SU-DHL-6 (cell line): ENCODE data around the gene CTNND2.

ENCODE experiments used
- H2AFZ ChIP-seq: fragments of 200-600 bp; sonication (generic); 2 replicates; pipeline ENCODE4 v1.6.1; 2014; ENCODE audit warnings: low read depth, mild to moderate bottlenecking, moderate library complexity, mixed read lengths, antibody characterized with exemption, low read length; ENCODE audit not compliant: severe bottlenecking
- H3F3A ChIP-seq: fragments of 200-600 bp; shearing (Covaris generic); 2 replicates; pipeline ENCODE4 v1.6.0; 2016; ENCODE audit warnings: antibody characterized with exemption, mild to moderate bottlenecking; ENCODE audit not compliant: insufficient read depth
- H3K27ac ChIP-seq: fragments of 200-600 bp; sonication (generic); 2 replicates; pipeline ENCODE4 v1.5.1; 2016; ENCODE audit warnings: low read depth, mild to moderate bottlenecking, low read length, moderate library complexity, mixed read lengths
- H3K27me3 ChIP-seq: fragments of 200-600 bp; sonication (generic), shearing (Covaris generic); 2 replicates; pipeline ENCODE4 v1.6.0; 2014; ENCODE audit warnings: mild to moderate bottlenecking, low read length
- H3K36me3 ChIP-seq: fragments of 200-600 bp; sonication (generic); 2 replicates; pipeline ENCODE4 v1.6.1; 2014; ENCODE audit warnings: mild to moderate bottlenecking, low read length, mixed read lengths
- H3K4me2 ChIP-seq: fragments of 300-600, 200-600 bp; shearing (Covaris generic), sonication (generic); 2 replicates; pipeline ENCODE4 v1.6.0; 2014; ENCODE audit warnings: low read length, low read depth, mild to moderate bottlenecking; ENCODE audit not compliant: poor library complexity, severe bottlenecking
- H3K4me3 ChIP-seq: fragments of 200-600 bp; sonication (generic); 2 replicates; pipeline ENCODE4 v1.5.1; 2014; ENCODE audit warnings: antibody characterized with exemption, low read length, mild to moderate bottlenecking, mixed read lengths; ENCODE audit not compliant: insufficient read depth, poor library complexity, severe bottlenecking
- H3K79me2 ChIP-seq: fragments of 200-600 bp; sonication (generic); 2 replicates; pipeline ENCODE4 v1.6.1; 2014; ENCODE audit warnings: mild to moderate bottlenecking, low read length, moderate library complexity; ENCODE audit not compliant: insufficient read depth
- H3K9ac ChIP-seq: fragments of 200-600 bp; sonication (generic); 2 replicates; pipeline ENCODE4 v1.7.0; 2014; ENCODE audit warnings: mild to moderate bottlenecking, low read length
- H3K9me2 ChIP-seq: fragments of 200-600 bp; sonication (generic); replicated peaks from 2 replicates; pipeline ENCODE4 v1.6.1; 2014; ENCODE audit warnings: low read length; ENCODE audit not compliant: insufficient read depth
- H3K9me3 ChIP-seq: fragments of 200-600 bp; sonication (generic); 2 replicates; pipeline ENCODE4 v1.6.1; 2014; ENCODE audit warnings: low read length, mixed read lengths; ENCODE audit not compliant: insufficient read depth
- H4K20me1 ChIP-seq: fragments of 200-600 bp; sonication (generic); 2 replicates; pipeline ENCODE4 v1.6.1; 2014; ENCODE audit warnings: low read depth, mild to moderate bottlenecking, antibody characterized with exemption, low read length, moderate library complexity, mixed read lengths
- CTCF ChIP-seq: fragments of 200-600 bp; sonication (generic); IDR thresholded peaks from one replicate; pipeline ENCODE4 v1.5.1; 2017; ENCODE audit warnings: antibody characterized with exemption, mild to moderate bottlenecking, low read length, moderate library complexity; ENCODE audit not compliant: insufficient read depth, poor library complexity, severe bottlenecking
- EZH2phosphoT487 ChIP-seq: fragments of 200-600 bp; sonication (generic), shearing (Covaris generic); conservative IDR thresholded peaks from 2 replicates; pipeline ENCODE4 v1.6.1; 2018; ENCODE audit warnings: mild to moderate bottlenecking, antibody characterized with exemption, low read length, moderate library complexity, mixed read lengths

The CTNND2 gene

GRCh38 chr5:11300736-11301135, 603.5 kb downstream of the CTNND2 start:
- H3K4me2 ChIP-seq: no peak overlapping the region
- TF ChIP-seq EZH2phosphoT487: no peak
- H3K27me3 ChIP-seq: no peaks in the 10 kb centered on the region
- H3K9me3 ChIP-seq: no peaks in the 10 kb centered on the region
- no peaks in the 10 kb centered on the region for H3K36me3 ChIP-seq
- H3K9ac ChIP-seq: no peak overlapping the region
- no peaks in the 10 kb centered on the region for H4K20me1 ChIP-seq
- H2AFZ ChIP-seq: no peak overlapping the region
- H3F3A ChIP-seq: no peaks in the 10 kb centered on the region
- H3K9me2 ChIP-seq: no peaks in the 10 kb centered on the region
- no peak overlapping the region for H3K4me3 ChIP-seq
- no peak overlapping the region for H3K27ac ChIP-seq
- no peaks in the 10 kb centered on the region for H3K79me2 ChIP-seq

- H3K4me3 ChIP-seq: no peak overlapping the region
- H3K27me3 ChIP-seq: no peaks in the 10 kb centered on the region
- no peaks in the 10 kb centered on the region for H3K36me3 ChIP-seq
- no peaks in the 10 kb centered on the region for H3K79me2 ChIP-seq
- H2AFZ ChIP-seq: no peak overlapping the region
- H3K9me2 ChIP-seq: no peaks in the 10 kb centered on the region
- H4K20me1 ChIP-seq: no peaks in the 10 kb centered on the region
- TF ChIP-seq EZH2phosphoT487 (no peak), CTCF (no peak)
- H3K27ac ChIP-seq: no peak overlapping the region
- no peaks in the 10 kb centered on the region for H3F3A ChIP-seq
- no peaks in the 10 kb centered on the region for H3K9me3 ChIP-seq
- no peak overlapping the region for H3K9ac ChIP-seq
- H3K4me2 ChIP-seq: no peak overlapping the region
Observed at GRCh38 chr5:11298877-11299276, 605.4 kb downstream of the CTNND2 start.

- H3K9me2 ChIP-seq: no peaks in the 10 kb centered on the region
- H3K9ac ChIP-seq: no peak overlapping the region
- no peaks in the 10 kb centered on the region for H3K36me3 ChIP-seq
- no peaks in the 10 kb centered on the region for H3K27me3 ChIP-seq
- H3K9me3 ChIP-seq: no peaks in the 10 kb centered on the region
- no peak overlapping the region for H3K27ac ChIP-seq
- H3K4me2 ChIP-seq: no peak overlapping the region
- H3F3A ChIP-seq: no peaks in the 10 kb centered on the region
- no peak overlapping the region for H2AFZ ChIP-seq
- no peaks in the 10 kb centered on the region for H3K79me2 ChIP-seq
- H4K20me1 ChIP-seq: no peaks in the 10 kb centered on the region
- H3K4me3 ChIP-seq: no peak overlapping the region
- TF ChIP-seq EZH2phosphoT487 (no peak), CTCF (no peak)
Observed at GRCh38 chr5:11293523-11293922, 610.7 kb downstream of the CTNND2 start.

DNA sequence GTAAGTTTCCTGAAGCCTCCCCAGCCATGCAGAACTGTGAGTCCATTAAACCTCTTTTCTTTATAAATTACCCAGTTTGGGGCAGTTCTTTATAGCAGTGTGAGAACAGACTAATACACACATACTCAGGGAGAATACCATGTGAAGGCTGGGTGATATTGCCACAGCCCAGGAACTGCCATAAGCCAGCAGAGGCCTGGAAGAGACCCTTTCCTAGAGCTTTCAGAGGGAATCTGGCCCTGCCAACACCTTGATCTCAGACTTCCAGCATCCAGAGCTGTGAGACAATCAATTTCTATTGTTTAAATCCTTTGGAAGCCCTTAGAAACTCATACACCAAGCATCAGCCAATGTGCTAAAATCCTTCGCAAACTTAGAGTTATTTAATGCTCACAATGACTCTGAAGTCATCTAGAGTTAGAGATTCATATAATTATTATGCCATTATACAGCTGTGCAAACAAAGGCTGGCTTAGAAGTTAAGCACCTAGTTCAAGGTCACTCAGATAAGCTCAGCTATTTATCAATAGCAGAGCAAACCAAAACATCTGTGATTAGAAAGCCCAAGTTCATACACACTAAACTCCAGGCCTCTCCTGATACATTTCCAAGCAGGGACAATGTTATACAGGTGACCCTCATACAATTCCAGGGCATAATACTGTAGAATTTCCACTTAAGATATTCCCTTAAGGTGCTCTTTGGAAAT, 611.4 kb downstream of the CTNND2 start:
- Histone ChIP-seq H3K27ac (no peak overlapping the region), H3K9ac (no peak overlapping the region), H3F3A (no peaks in the 10 kb centered on the region), H3K27me3 (no peaks in the 10 kb centered on the region), H3K9me2 (no peaks in the 10 kb centered on the region), H2AFZ (no peak overlapping the region), H3K4me2 (no peak overlapping the region), H3K4me3 (no peak overlapping the region), H3K79me2 (no peaks in the 10 kb centered on the region), H4K20me1 (no peaks in the 10 kb centered on the region), H3K9me3 (no peaks in the 10 kb centered on the region), H3K36me3 (no peaks in the 10 kb centered on the region)
- no peak for TF ChIP-seq EZH2phosphoT487
- no peak for TF ChIP-seq CTCF
